GM23338 (cell line): Measurements from ENCODE around the gene DDX39A. TPM values are rescaled to one million over a fixed set of nuclear protein-coding genes. Genes with fewer than 3 reads are reported as not detected.

Experiments used
- ATAC-seq: fragments of 200-7000 bp; cut with Tn5 transposase; 3 replicates; pipeline ENCODE4 v1.9.1; 2020
- DNase-seq: peaks from one replicate; pipeline ENCODE4 v3.0.0-alpha.2; 2015; ENCODE audit warnings: low spot score
- H2AFZ ChIP-seq: fragments of 200-600 bp; sonication (generic); 2 replicates; pipeline ENCODE4 v1.8.0; 2016; ENCODE audit warnings: antibody characterized with exemption, mild to moderate bottlenecking, moderate library complexity
- H3F3A ChIP-seq: fragments of 200-600 bp; sonication (generic); replicated peaks from 2 replicates; pipeline ENCODE4 v1.8.0; 2017; ENCODE audit warnings: antibody characterized with exemption, mixed run types, low read depth
- H3K27ac ChIP-seq: fragments of 200-600 bp; sonication (generic); 2 replicates; pipeline ENCODE4 v1.6.1; 2016; ENCODE audit warnings: low read depth
- H3K27me3 ChIP-seq: fragments of 200-600 bp; sonication (generic); 2 replicates; pipeline ENCODE4 v1.8.0; 2016; ENCODE audit warnings: mild to moderate bottlenecking, mixed run types, moderate library complexity; ENCODE audit not compliant: insufficient read depth
- H3K36me3 ChIP-seq: fragments of 200-600 bp; sonication (generic); 2 replicates; pipeline ENCODE4 v1.8.0; 2016; ENCODE audit warnings: mild to moderate bottlenecking; ENCODE audit not compliant: insufficient read depth
- H3K4me1 ChIP-seq: fragments of 200-600 bp; sonication (generic); 2 replicates; pipeline ENCODE4 v1.8.0; 2016; ENCODE audit warnings: mild to moderate bottlenecking, moderate library complexity; ENCODE audit not compliant: insufficient read depth
- H3K4me2 ChIP-seq: fragments of 200-600 bp; sonication (generic); 2 replicates; pipeline ENCODE4 v1.7.1; 2017; ENCODE audit warnings: mixed run types
- H3K4me3 ChIP-seq: fragments of 200-600 bp; sonication (generic); 2 replicates; pipeline ENCODE4 v1.6.1; 2016; ENCODE audit warnings: mixed run types
- H3K79me2 ChIP-seq: fragments of 200-600 bp; sonication (generic); replicated peaks from 2 replicates; pipeline ENCODE4 v1.8.0; 2017; ENCODE audit warnings: mild to moderate bottlenecking; ENCODE audit not compliant: insufficient read depth
- H3K9me2 ChIP-seq: fragments of 200-600 bp; sonication (generic); 2 replicates; pipeline ENCODE4 v1.8.0; 2017; ENCODE audit not compliant: insufficient read depth
- H4K20me1 ChIP-seq: fragments of 200-600 bp; sonication (generic); replicated peaks from 2 replicates; pipeline ENCODE4 v1.8.0; 2017; ENCODE audit warnings: mild to moderate bottlenecking; ENCODE audit not compliant: insufficient read depth
- H3K27ac Mint-ChIP-seq: 2 replicates; pipeline ENCODE4 v1.8.0; 2020; ENCODE audit warnings: inconsistent platforms, mild to moderate bottlenecking, moderate library complexity, mixed read lengths
- H3K27me3 Mint-ChIP-seq: 3 replicates; pipeline ENCODE4 v1.8.0; 2022; ENCODE audit warnings: low read depth, mild to moderate bottlenecking, moderate library complexity, mixed read lengths, inconsistent platforms; ENCODE audit not compliant: insufficient read depth, poor library complexity
- H3K36me3 Mint-ChIP-seq: 3 replicates; pipeline ENCODE4 v1.8.0; 2021; ENCODE audit warnings: low read depth, mild to moderate bottlenecking, inconsistent platforms, moderate library complexity, mixed read lengths
- H3K4me1 Mint-ChIP-seq: 3 replicates; pipeline ENCODE4 v1.8.0; 2020; ENCODE audit warnings: mild to moderate bottlenecking, inconsistent platforms, mixed read lengths
- H3K4me3 Mint-ChIP-seq: 3 replicates; pipeline ENCODE4 v1.8.0; 2021; ENCODE audit warnings: moderate library complexity, mild to moderate bottlenecking, inconsistent platforms, mixed read lengths
- H3K9me3 Mint-ChIP-seq: 3 replicates; pipeline ENCODE4 v1.8.0; 2020; ENCODE audit warnings: moderate library complexity, mild to moderate bottlenecking, inconsistent platforms, mixed read lengths
- CTCF ChIP-seq, 2 experiments: fragments of 200-600 bp in 1 of 2; sonication (generic) in 1 of 2; conservative IDR thresholded peaks; 2 replicates each; pipeline versions ENCODE4 v1.5.1 to v1.6.1; 2016 to 2017; ENCODE audit warnings: antibody characterized with exemption in 2 of 2, low read depth in 2 of 2, mild to moderate bottlenecking in 2 of 2, moderate library complexity in 1 of 2
- ETS1 ChIP-seq: IDR thresholded peaks from 2 replicates; pipeline ENCODE4 v1.6.1; 2016; ENCODE audit warnings: antibody characterized with exemption
- EZH2phosphoT487 ChIP-seq: fragments of 200-600 bp; sonication (generic); IDR thresholded peaks from one replicate; pipeline ENCODE4 v1.8.1; 2018; ENCODE audit warnings: antibody characterized with exemption; ENCODE audit not compliant: unreplicated experiment
- JUNB ChIP-seq: IDR thresholded peaks from one replicate; pipeline ENCODE4 v1.6.1; 2016; ENCODE audit warnings: antibody characterized with exemption; ENCODE audit not compliant: unreplicated experiment
- REST ChIP-seq: IDR thresholded peaks from one replicate; pipeline ENCODE4 v1.6.1; 2018; ENCODE audit warnings: antibody characterized with exemption; ENCODE audit not compliant: unreplicated experiment
- ZNF114 ChIP-seq: fragments of 250-450 bp; sonication (Bioruptor Pico); IDR thresholded peaks from 2 replicates; pipeline ENCODE4 v1.5.0; 2020; ENCODE audit warnings: mild to moderate bottlenecking, moderate library complexity
- polyA plus RNA-seq: library from polyadenylated mRNA; unstranded; fragments of >200 nt; fragmentation: Nextera tagmentation; extraction: Ambion mirVana; gene quantifications from 2 replicates; pipeline ENCODE4 v1.2.1, GENCODE V29; 2016
- total RNA-seq: library from RNA; depleted of rRNA; stranded (reverse); fragments of >200 nt; shearing (Covaris generic); gene quantifications from 2 replicates; pipeline ENCODE4 v1.2.3, GENCODE V29; 2014

Gene DDX39A
- total and polyA plus RNA-seq, 2 experiments from 2014 or later, result 195 to 196 TPM

- no peak for TF ChIP-seq CTCF (conservative IDR thresholded peaks at IDR 0.05; ENCODE audit: low read depth in 2 of 2)
- TF ChIP-seq EZH2phosphoT487, result no peak
- no peak for TF ChIP-seq ZNF114 (CRISPR knock-in tag)
- no peak for TF ChIP-seq JUNB
- TF ChIP-seq ETS1, result no peak
These were observed 43.4 kb downstream of the DDX39A start (continued) for GRCh38 chr19:14375582-14376291.

- Histone ChIP-seq H3K36me3 (no peaks in the 10 kb centered on the region), H3F3A (peaks cover 3% of the 10 kb centered on the region; the same call in 1 of the 2 replicates), H3K79me2 (no peaks in the 10 kb centered on the region), H3K4me2 (no peak overlapping the region), H3K27me3 (no peaks in the 10 kb centered on the region), H3K4me1 (peaks cover 12% of the 10 kb centered on the region; the same call in 1 of the 2 replicates), H2AFZ (no peak overlapping the region), H3K4me3 (no peak overlapping the region), H4K20me1 (no peaks in the 10 kb centered on the region), H3K9me2 (no peaks in the 10 kb centered on the region), H3K27ac (no peak overlapping the region)
- H3K27ac Mint-ChIP-seq, result no peak overlapping the region
- ATAC-seq, result no peak
- peaks cover 12% of the 10 kb centered on the region for H3K27me3 Mint-ChIP-seq
- H3K4me3 Mint-ChIP-seq, result no peak overlapping the region
- H3K4me1 Mint-ChIP-seq, result peaks cover 21% of the 10 kb centered on the region
- no peak for DNase-seq
- H3K9me3 Mint-ChIP-seq, result no peaks in the 10 kb centered on the region
- H3K36me3 Mint-ChIP-seq, result no peaks in the 10 kb centered on the region
- TF ChIP-seq CTCF (conservative IDR thresholded peaks at IDR 0.05; ENCODE audit: low read depth in 2 of 2) (no peak), REST (no peak), ETS1 (no peak)
These were observed 44.0 kb downstream of the DDX39A start for GRCh38 chr19:14375055-14375581.
